ENCODE measurements around the gene DAP.

GRCh38 chr5:10672146-10673016, 88.7 kb downstream of the DAP start:
- TF ChIP-seq CTCF (IDR thresholded peaks at IDR 0.05 in 2 of 3, conservative IDR thresholded peaks at IDR 0.05 in 1 of 3; ENCODE audit: control insufficient read depth in 2 of 3, extremely low read depth in 1 of 3, insufficient read depth in 1 of 3, low read depth in 3 of 3, low read length in 3 of 3) (no peak), ZSCAN29 (IDR thresholded peaks at IDR 0.05) (no peak)

All from GM12878 (cell line).